Spleen (tissue), 11 donors: Measurements from ENCODE around the gene CALR3. TPM values are rescaled to one million over a fixed set of nuclear protein-coding genes. Genes with fewer than 3 reads are reported as not detected.
A peak's percentile ranks its signal among the peaks of the same experiment; 100 is the strongest.

Experiments
- DNase-seq: peaks from one replicate; pipeline ENCODE4 v3.0.0-alpha.2; 2020
- H3K27ac ChIP-seq, 8 donors: fragments of 200-600 bp; sonication (generic) in 7 of 8; 1 replicate in 4 of 8; 2 replicates in 4 of 8; pipeline versions ENCODE4 v1.5.0 to v1.8.0; 2016 to 2021; ENCODE audit warnings: inconsistent platforms in 4 of 8, mild to moderate bottlenecking in 4 of 8, moderate library complexity in 1 of 8
- H3K27me3 ChIP-seq, 7 donors: fragments of 200-600 bp; sonication (generic) in 6 of 7; replicated peaks in 1 of 7; 1 replicate in 4 of 7; 2 replicates in 3 of 7; pipeline versions ENCODE4 v1.5.0 to v1.8.0; 2016 to 2021; ENCODE audit warnings: inconsistent platforms in 3 of 7, mild to moderate bottlenecking in 1 of 7
- H3K36me3 ChIP-seq, 6 donors: fragments of 200-600 bp; sonication (generic) in 5 of 6; 1 replicate in 4 of 6; 2 replicates in 2 of 6; pipeline versions ENCODE4 v1.5.0 to v1.8.0; 2016 to 2021; ENCODE audit warnings: inconsistent platforms in 2 of 6
- H3K4me1 ChIP-seq, 6 donors: fragments of 200-600 bp; sonication (generic) in 5 of 6; 1 replicate in 3 of 6; 2 replicates in 3 of 6; pipeline versions ENCODE4 v1.5.0 to v1.8.0; 2016 to 2021; ENCODE audit warnings: inconsistent platforms in 3 of 6
- H3K4me3 ChIP-seq, 8 donors: fragments of 200-600 bp; sonication (generic) in 7 of 8; 1 replicate in 4 of 8; 2 replicates in 4 of 8; pipeline versions ENCODE4 v1.5.0 to v1.8.0; 2016 to 2021; ENCODE audit warnings: inconsistent platforms in 4 of 8, mild to moderate bottlenecking in 4 of 8, moderate library complexity in 2 of 8
- H3K9me3 ChIP-seq, 8 donors: fragments of 200-600 bp; sonication (generic) in 7 of 8; 1 replicate in 4 of 8; 2 replicates in 4 of 8; pipeline versions ENCODE4 v1.5.0 to v1.8.0; 2016 to 2021; ENCODE audit warnings: inconsistent platforms in 4 of 8
- POLR2A ChIP-seq, 3 donors: fragments of 450-650 bp; IDR thresholded peaks; one replicate each; pipeline ENCODE4 v1.5.1; 2017; ENCODE audit warnings: antibody characterized with exemption in 3 of 3, mild to moderate bottlenecking in 1 of 3
- POLR2AphosphoS5 ChIP-seq, 3 donors: sonication (generic); formaldehyde crosslinking; IDR thresholded peaks; one replicate each; pipeline ENCODE4 v1.5.1; 2017; ENCODE audit warnings: antibody characterized with exemption in 3 of 3
- WGBS, 5 donors: extraction: QIAGEN DNeasy Blood & Tissue Kit in 3 of 5; methylation state at CpG; one replicate each; pipeline versions ENCODE4 v1.1.5 to v1.1.7; 2013 to 2018; 5-methylcytosine and 5-hydroxymethylcytosine counted together
- intact Hi-C: fragments of 100-400 bp; cut with DNase I; formaldehyde crosslinking; loops from one replicate; pipeline ENCODE4 v1.15.0; 2023; ENCODE audit warnings: low total_unique reads
- polyA plus RNA-seq, 3 donors: library from polyadenylated mRNA; stranded (reverse); fragments of 200-250 nt; gene quantifications; one replicate each; pipeline ENCODE4 v1.2.1, GENCODE V29; 2013
- total RNA-seq, 7 donors: library from RNA; depleted of rRNA in 3 of 7; stranded (reverse); fragments of >200 nt in 3 of 7; fragmentation: NEBNext Ultra II Directional in 4 of 7; extraction: Animal tissue kit (Norgen Biotek cat#: 25700) in 4 of 7; gene quantifications; one replicate each; pipeline versions ENCODE4 v1.1.0 to v1.2.1, GENCODE V29; 2016 to 2021
- TF ChIP-seq, protein P1 (sequence below), 11 experiments: fragments of 200-600 bp in 7 of 11; fragments of 450-650 bp in 4 of 11; sonication (generic) in 4 of 11; IDR thresholded peaks in 8 of 11; conservative IDR thresholded peaks in 3 of 11; 1 replicate in 7 of 11; 2 replicates in 4 of 11; pipeline versions ENCODE4 v1.4.0 to v1.8.0; 2016 to 2021; ENCODE audit warnings: antibody characterized with exemption in 11 of 11, inconsistent platforms in 4 of 11, mild to moderate bottlenecking in 1 of 11
- donor health status: healthy with polysubstance abuse.
- donor health status: DM: no; HTN: no; CAD: no; lungs with moderate emphysema.
- donor health status: DM: no; HTN: no; CAD: no.
- donor health status: Bipolar disorder and iron deficiency.
- donor health status: healthy.
- donor health status: DM: no; HTN: no; CAD: no.
- donor health status: DM: yes; HTN: yes; CAD: no.

The CALR3 gene
- total and polyA plus RNA-seq, 10 donors: 0.07 to 0.10 (median 0.08) TPM; not detected in 7

DNA sequence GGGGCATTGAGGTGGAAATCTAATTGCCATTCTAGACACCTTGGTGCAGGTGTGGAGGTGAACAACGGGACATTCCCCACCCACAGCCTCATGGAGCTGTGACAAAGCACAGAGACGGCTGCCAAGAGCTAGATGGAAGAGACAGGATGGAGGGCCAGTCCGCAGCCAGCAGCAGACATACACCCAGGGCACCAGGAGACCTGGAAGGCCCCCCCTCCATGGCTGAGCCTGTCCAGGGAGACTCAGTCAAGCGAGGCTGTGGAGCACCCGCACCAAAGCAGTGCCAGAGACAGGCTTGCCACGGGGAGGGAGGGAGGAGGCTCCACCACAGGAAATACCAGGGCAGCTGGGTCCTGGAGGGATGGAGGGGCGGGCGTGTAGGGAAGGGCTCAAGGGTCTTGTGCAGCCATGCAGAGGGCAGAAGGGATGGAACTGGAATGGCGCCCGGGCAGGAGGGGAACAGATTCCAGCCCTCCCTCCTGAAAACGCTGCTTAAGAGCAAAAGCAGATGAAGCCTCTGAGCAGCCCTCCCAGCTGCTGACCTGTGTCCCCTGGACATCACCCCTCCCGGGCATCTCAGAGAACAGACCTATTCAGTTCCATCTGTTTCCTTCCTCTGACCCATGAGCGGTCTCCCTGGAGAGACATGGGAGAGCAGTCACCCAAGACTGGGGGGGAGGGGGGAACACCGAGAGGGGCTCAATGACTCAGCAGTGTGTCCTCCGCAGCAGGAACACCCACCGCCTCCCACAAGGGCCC, 38.6 kb downstream of the CALR3 start:
- TF ChIP-seq POLR2AphosphoS5 (IDR thresholded peaks at IDR 0.05) (peak; percentile 57 to 63 (median 58)), POLR2A (IDR thresholded peaks at IDR 0.05) (no peak)
- TF ChIP-seq, protein P1, sequence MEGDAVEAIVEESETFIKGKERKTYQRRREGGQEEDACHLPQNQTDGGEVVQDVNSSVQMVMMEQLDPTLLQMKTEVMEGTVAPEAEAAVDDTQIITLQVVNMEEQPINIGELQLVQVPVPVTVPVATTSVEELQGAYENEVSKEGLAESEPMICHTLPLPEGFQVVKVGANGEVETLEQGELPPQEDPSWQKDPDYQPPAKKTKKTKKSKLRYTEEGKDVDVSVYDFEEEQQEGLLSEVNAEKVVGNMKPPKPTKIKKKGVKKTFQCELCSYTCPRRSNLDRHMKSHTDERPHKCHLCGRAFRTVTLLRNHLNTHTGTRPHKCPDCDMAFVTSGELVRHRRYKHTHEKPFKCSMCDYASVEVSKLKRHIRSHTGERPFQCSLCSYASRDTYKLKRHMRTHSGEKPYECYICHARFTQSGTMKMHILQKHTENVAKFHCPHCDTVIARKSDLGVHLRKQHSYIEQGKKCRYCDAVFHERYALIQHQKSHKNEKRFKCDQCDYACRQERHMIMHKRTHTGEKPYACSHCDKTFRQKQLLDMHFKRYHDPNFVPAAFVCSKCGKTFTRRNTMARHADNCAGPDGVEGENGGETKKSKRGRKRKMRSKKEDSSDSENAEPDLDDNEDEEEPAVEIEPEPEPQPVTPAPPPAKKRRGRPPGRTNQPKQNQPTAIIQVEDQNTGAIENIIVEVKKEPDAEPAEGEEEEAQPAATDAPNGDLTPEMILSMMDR (IDR thresholded peaks at IDR 0.05 in 8 of 11, conservative IDR thresholded peaks at IDR 0.05 in 3 of 11): no peak
- DNase-seq: no peak
- WGBS, 5 donors: 5 to 13% (median 10%) methylated on average over 9 to 16 of the region's 16 CpGs
- H3K9me3 ChIP-seq: no peaks in the 10 kb centered on the region
- peak overlapping the region in 1 of 8 donors; percentile 44 for H3K4me3 ChIP-seq
- H3K4me1 ChIP-seq: peaks cover 27 to 99% (median 68%) of the 10 kb centered on the region in 6 donors
- H3K27ac ChIP-seq: peak overlapping the region in 7 of 8 donors; percentile 9 to 75 (median 65)
- no peaks in the 10 kb centered on the region for H3K36me3 ChIP-seq
- no peaks in the 10 kb centered on the region for H3K27me3 ChIP-seq
- intact Hi-C loops: no loop called here

DNA sequence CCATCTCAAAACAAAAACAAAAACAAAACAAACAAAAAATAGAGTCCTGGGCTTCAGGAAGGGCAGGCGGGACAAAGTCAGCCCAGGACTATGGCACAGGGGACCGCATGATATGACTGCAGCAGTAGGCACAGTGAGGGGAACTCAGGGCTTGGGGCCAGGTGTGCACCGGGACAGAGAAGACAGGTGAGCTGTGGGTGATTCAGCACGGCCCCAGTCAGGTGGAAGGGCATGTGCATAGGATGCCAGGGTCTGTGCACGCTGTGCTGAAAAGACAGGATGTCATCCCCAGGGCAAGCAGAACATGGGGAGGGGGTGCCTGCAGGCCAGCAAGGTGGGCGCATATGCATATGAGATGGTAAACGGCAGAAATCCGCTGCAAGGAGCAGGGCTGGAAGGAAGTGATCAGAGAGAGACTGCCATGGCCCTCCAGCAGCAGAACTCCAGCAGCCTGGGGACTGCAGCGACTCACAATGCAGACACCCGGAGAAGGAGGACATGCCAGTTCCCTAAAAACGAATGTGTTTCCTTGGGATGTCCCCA, 39.2 kb downstream of the CALR3 start:
- H3K27me3 ChIP-seq: no peaks in the 10 kb centered on the region
- peak overlapping the region in 6 of 8 donors; percentile 9 to 75 (median 68) for H3K27ac ChIP-seq
- TF ChIP-seq POLR2A (IDR thresholded peaks at IDR 0.05): no peak
- TF ChIP-seq, protein P1 (IDR thresholded peaks at IDR 0.05 in 8 of 11, conservative IDR thresholded peaks at IDR 0.05 in 3 of 11): no peak
- no peak for TF ChIP-seq POLR2AphosphoS5 (IDR thresholded peaks at IDR 0.05)
- H3K4me3 ChIP-seq: peak overlapping the region in 1 of 8 donors; percentile 44
- WGBS, 5 donors: 47 to 51% (median 49%) methylated on average over 10 to 11 of the region's 11 CpGs
- no peak for DNase-seq
- H3K4me1 ChIP-seq: peaks cover 27 to 99% (median 65%) of the 10 kb centered on the region in 6 donors
- no peaks in the 10 kb centered on the region for H3K9me3 ChIP-seq
- no peaks in the 10 kb centered on the region for H3K36me3 ChIP-seq
- intact Hi-C loops: no loop called here

DNA sequence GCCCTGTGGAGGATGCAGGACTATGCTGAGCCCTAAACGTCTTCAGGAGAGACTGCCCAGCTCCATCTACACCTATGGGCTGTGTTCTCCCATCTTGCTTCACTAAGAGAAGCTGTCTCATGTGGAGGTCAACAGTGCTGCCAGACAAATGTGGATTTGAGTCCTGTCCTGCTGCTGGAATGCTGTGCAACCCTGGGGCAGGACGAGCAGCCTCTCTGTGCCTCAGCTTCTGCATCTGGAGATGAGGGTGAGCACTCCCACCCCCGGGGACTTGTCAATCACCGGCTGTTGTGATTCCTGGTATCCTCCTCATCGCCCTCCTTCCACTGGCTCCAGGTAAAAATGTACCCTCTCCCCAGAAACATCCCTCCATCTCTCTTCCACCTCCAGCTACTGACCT, 40.5 kb downstream of the CALR3 start:
- peak overlapping the region in 3 of 8 donors; percentile 4 to 75 (median 73) for H3K27ac ChIP-seq
- TF ChIP-seq POLR2A (IDR thresholded peaks at IDR 0.05) (no peak), POLR2AphosphoS5 (IDR thresholded peaks at IDR 0.05) (no peak)
- TF ChIP-seq, protein P1 (IDR thresholded peaks at IDR 0.05 in 8 of 11, conservative IDR thresholded peaks at IDR 0.05 in 3 of 11): no peak
- 70 to 93% (median 90%) methylated on average over 5 of the region's 5 CpGs for whole genome bisulfite sequencing, 5 donors
- no peak overlapping the region for H3K4me3 ChIP-seq
- H3K36me3 ChIP-seq: no peaks in the 10 kb centered on the region
- no peaks in the 10 kb centered on the region for H3K9me3 ChIP-seq
- H3K27me3 ChIP-seq: no peaks in the 10 kb centered on the region
- no peak for DNase-seq
- H3K4me1 ChIP-seq: peaks cover 32 to 100% (median 71%) of the 10 kb centered on the region in 6 donors
- intact Hi-C loops: no loop called here

DNA sequence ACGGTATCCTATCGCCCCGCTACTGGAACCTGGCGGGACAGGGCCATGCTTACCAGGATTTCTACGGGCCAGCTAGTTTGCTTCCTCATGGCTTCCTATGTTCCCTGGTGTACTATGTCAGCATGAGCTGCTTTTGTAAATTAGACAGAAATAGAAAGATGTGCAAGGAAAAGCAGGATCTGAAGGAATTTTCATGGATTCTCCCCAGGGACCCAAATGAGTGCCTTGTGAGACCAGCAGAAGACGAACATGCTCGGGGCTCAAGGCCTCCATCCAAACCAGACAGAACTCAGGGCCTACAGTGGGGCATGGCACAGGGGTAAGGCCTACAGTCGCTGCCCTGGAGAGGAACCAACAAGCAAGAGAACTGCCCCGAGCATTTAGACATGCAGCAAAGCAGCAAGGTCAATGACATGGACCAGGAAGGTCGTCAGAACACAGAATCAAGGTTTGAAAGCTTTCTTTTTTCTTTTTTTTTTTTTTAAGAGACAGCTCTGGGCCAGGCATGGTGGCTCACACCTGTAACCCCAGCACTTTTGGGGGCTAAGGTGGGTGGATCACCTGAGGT, 41.5 kb downstream of the CALR3 start:
- Histone ChIP-seq H3K4me3 (no peak overlapping the region), H3K9me3 (no peaks in the 10 kb centered on the region), H3K27ac (peak overlapping the region in 4 of 8 donors; percentile 29 to 57 (median 50)), H3K4me1 (peaks cover 33 to 100% (median 75%) of the 10 kb centered on the region in 6 donors), H3K27me3 (no peaks in the 10 kb centered on the region), H3K36me3 (no peaks in the 10 kb centered on the region)
- DNase-seq: no peak
- intact Hi-C loops: no loop called here
- TF ChIP-seq POLR2AphosphoS5 (IDR thresholded peaks at IDR 0.05): no peak
- no peak for TF ChIP-seq POLR2A (IDR thresholded peaks at IDR 0.05)
- TF ChIP-seq, protein P1 (IDR thresholded peaks at IDR 0.05 in 8 of 11, conservative IDR thresholded peaks at IDR 0.05 in 3 of 11): no peak
- WGBS, 5 donors: 59 to 79% (median 74%) methylated on average over 10 of the region's 10 CpGs
